Fibroblast of lung (primary cell): ENCODE results near the gene NTRK3. TPM values are rescaled to one million over a fixed set of nuclear protein-coding genes. Genes with fewer than 3 reads are reported as not detected.

Experiments used
- DNase-seq, 2 donors: peaks; one replicate each; pipeline versions ENCODE4 v3.0.0 to v3.0.0-alpha.2; 2010; ENCODE audit warnings: low read depth in 2 of 2
- H2AFZ ChIP-seq: 2 replicates; pipeline ENCODE4 v1.5.1; 2012; ENCODE audit warnings: low read length, control low read depth, inconsistent platforms
- H3K27ac ChIP-seq: 2 replicates; pipeline ENCODE4 v1.5.1; 2011; ENCODE audit warnings: low read length, control low read depth; ENCODE audit not compliant: insufficient read depth
- H3K27me3 ChIP-seq: 2 replicates; pipeline ENCODE4 v1.5.1; 2011; ENCODE audit warnings: mild to moderate bottlenecking, low read length; ENCODE audit not compliant: control insufficient read depth, insufficient read depth
- H3K36me3 ChIP-seq: 2 replicates; pipeline ENCODE4 v1.5.1; 2011; ENCODE audit warnings: low read length; ENCODE audit not compliant: control insufficient read depth, insufficient read depth
- H3K4me1 ChIP-seq: 2 replicates; pipeline ENCODE4 v1.5.1; 2011; ENCODE audit warnings: low read length; ENCODE audit not compliant: control insufficient read depth, insufficient read depth; ENCODE audit errors: extremely low read depth
- H3K4me2 ChIP-seq: 2 replicates; pipeline ENCODE4 v1.5.1; 2011; ENCODE audit warnings: low read length, control low read depth; ENCODE audit not compliant: insufficient read depth; ENCODE audit errors: extremely low read depth
- H3K4me3 ChIP-seq, 4 experiments: fragments of 200-600 bp in 1 of 4; sonication (generic) in 1 of 4; replicated peaks in 1 of 4; 2 replicates each; pipeline ENCODE4 v1.5.1; 2011 to 2016; ENCODE audit warnings: low read length in 4 of 4, low read depth in 3 of 4, mild to moderate bottlenecking in 3 of 4, control low read depth in 2 of 4, inconsistent platforms in 1 of 4, mixed read lengths in 1 of 4; ENCODE audit not compliant: insufficient read depth in 1 of 4; ENCODE audit errors: control extremely low read depth in 1 of 4
- H3K79me2 ChIP-seq: 2 replicates; pipeline ENCODE4 v1.5.1; 2012; ENCODE audit warnings: mild to moderate bottlenecking, low read length, inconsistent platforms; ENCODE audit not compliant: control insufficient read depth, insufficient read depth
- H3K9ac ChIP-seq: 2 replicates; pipeline ENCODE4 v1.5.1; 2011; ENCODE audit warnings: mild to moderate bottlenecking, low read length, control low read depth; ENCODE audit not compliant: insufficient read depth
- H3K9me3 ChIP-seq: 2 replicates; pipeline ENCODE4 v1.5.1; 2012; ENCODE audit warnings: low read depth, low read length; ENCODE audit not compliant: control insufficient read depth, insufficient read depth
- H4K20me1 ChIP-seq: 2 replicates; pipeline ENCODE4 v1.5.1; 2011; ENCODE audit warnings: low read length; ENCODE audit not compliant: control insufficient read depth, insufficient read depth; ENCODE audit errors: extremely low read depth
- EZH2 ChIP-seq: IDR thresholded peaks from 2 replicates; pipeline ENCODE4 v1.5.1; 2012; ENCODE audit warnings: low read length, control low read depth, mild to moderate bottlenecking; ENCODE audit errors: missing control alignments
- polyA plus RNA-seq, 2 donors: library from polyadenylated mRNA; depleted of rRNA in 1 of 2; stranded (reverse) in 1 of 2; unstranded in 1 of 2; fragments of >200 nt; gene quantifications; 2 replicates each; pipeline ENCODE4 v1.2.1, GENCODE V29; 2011 to 2012; ENCODE audit warnings: missing spikeins in 1 of 2
- total RNA-seq: library from RNA; depleted of rRNA; stranded (reverse); fragments of >200 nt; gene quantifications from 2 replicates; pipeline ENCODE4 v1.2.1, GENCODE V29; 2014
- TF ChIP-seq, protein P1 (sequence below), 2 donors: IDR thresholded peaks in 1 of 2; conservative IDR thresholded peaks in 1 of 2; 1 replicate in 1 of 2; 2 replicates in 1 of 2; pipeline ENCODE4 v1.5.1; 2011 to 2012; ENCODE audit warnings: low read length in 2 of 2, control low read depth in 1 of 2, inconsistent platforms in 1 of 2, low read depth in 1 of 2, mild to moderate bottlenecking in 1 of 2

The NTRK3 gene
- total and polyA plus RNA-seq, 2 donors (not counting 1 experiment from before 2014, with no cell fraction given) = 0.06 TPM; not detected in 1

DNA sequence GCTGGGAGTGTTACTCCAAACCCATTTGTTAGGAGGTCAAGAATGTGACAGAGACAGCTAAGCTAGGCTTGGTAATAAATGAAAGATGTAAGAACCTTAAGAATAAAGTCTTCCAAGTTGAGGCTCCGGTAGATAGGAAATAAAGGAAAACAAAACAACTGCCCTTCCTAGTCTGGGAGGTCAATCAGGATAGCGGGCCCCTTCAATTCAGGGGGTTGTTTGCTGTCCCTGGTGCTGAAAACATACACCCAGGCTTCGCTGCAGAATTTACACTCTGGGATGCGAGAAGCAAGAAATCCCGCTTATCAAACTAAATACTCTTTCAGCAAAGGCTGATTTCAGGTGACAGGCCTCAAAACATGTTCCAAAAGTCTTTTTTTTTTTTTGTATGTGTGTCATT is 393.4 kb downstream of the NTRK3 start:
- H3K9ac ChIP-seq = no peak overlapping the region
- H3K4me1 ChIP-seq = no peaks in the 10 kb centered on the region
- TF ChIP-seq EZH2 = no peak
- TF ChIP-seq, protein P1, sequence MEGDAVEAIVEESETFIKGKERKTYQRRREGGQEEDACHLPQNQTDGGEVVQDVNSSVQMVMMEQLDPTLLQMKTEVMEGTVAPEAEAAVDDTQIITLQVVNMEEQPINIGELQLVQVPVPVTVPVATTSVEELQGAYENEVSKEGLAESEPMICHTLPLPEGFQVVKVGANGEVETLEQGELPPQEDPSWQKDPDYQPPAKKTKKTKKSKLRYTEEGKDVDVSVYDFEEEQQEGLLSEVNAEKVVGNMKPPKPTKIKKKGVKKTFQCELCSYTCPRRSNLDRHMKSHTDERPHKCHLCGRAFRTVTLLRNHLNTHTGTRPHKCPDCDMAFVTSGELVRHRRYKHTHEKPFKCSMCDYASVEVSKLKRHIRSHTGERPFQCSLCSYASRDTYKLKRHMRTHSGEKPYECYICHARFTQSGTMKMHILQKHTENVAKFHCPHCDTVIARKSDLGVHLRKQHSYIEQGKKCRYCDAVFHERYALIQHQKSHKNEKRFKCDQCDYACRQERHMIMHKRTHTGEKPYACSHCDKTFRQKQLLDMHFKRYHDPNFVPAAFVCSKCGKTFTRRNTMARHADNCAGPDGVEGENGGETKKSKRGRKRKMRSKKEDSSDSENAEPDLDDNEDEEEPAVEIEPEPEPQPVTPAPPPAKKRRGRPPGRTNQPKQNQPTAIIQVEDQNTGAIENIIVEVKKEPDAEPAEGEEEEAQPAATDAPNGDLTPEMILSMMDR (conservative IDR thresholded peaks at IDR 0.05 in 1 of 2, IDR thresholded peaks at IDR 0.05 in 1 of 2; ENCODE audit: low read depth in 1 of 2, low read length in 2 of 2) = no peak
- no peaks in the 10 kb centered on the region for H3K27me3 ChIP-seq
- H3K9me3 ChIP-seq = no peaks in the 10 kb centered on the region
- H3K4me2 ChIP-seq = no peak overlapping the region
- H3K4me3 ChIP-seq = no peak overlapping the region
- no peaks in the 10 kb centered on the region for H4K20me1 ChIP-seq
- DNase-seq = peak in 1 of 2 donors; percentile 5
- no peak overlapping the region for H3K27ac ChIP-seq
- H2AFZ ChIP-seq = no peak overlapping the region
- H3K36me3 ChIP-seq = no peaks in the 10 kb centered on the region
- H3K79me2 ChIP-seq = no peaks in the 10 kb centered on the region

DNA sequence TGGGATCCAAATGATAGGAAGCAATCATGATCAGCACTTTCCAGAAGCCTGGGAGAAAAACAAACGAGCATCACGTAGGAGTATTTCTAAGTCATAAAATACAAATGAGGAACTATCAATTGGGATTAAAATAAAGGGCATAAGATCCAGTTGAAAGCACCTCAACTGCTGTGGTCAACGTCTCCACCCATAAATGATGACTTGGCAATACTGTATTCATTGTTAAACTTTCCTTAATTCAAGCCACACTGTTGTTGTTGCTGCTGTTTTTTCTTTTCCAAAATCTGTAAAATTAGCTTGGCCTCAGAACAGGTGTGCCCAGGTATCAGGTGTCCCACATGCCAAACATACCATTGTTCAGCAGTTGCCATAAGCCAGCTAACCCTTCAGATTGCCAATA is 395.8 kb downstream of the NTRK3 start:
- Histone ChIP-seq H3K79me2 (no peaks in the 10 kb centered on the region), H3K36me3 (no peaks in the 10 kb centered on the region), H3K27me3 (no peaks in the 10 kb centered on the region), H2AFZ (no peak overlapping the region), H3K4me1 (no peaks in the 10 kb centered on the region), H4K20me1 (no peaks in the 10 kb centered on the region), H3K4me3 (no peak overlapping the region), H3K9me3 (no peaks in the 10 kb centered on the region), H3K9ac (no peak overlapping the region), H3K4me2 (no peak overlapping the region), H3K27ac (no peak overlapping the region)
- DNase-seq = no peak
- no peak for TF ChIP-seq EZH2
- TF ChIP-seq, protein P1 (conservative IDR thresholded peaks at IDR 0.05 in 1 of 2, IDR thresholded peaks at IDR 0.05 in 1 of 2; ENCODE audit: low read depth in 1 of 2, low read length in 2 of 2) = no peak

DNA sequence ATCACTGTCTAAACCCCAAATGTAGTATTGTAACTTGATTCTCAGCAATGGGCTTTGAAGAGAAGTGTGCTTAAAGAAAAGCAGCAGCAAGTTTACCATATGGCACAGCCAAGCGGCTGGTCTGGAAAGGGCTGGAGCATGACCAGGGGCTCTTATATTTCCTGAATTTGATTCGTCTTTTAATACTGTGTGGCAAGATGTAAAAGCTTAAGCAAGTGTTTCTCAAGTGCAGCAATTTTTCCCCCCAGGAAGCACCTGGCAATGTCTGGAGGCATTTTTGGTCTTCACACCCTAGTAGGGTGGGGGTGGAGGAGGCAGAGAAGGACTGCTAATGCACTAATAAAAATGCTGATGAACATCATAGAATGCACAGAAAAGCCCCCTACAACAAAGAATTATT is 397.9 kb downstream of the NTRK3 start:
- H3K9ac ChIP-seq = no peak overlapping the region
- H3K4me1 ChIP-seq = no peaks in the 10 kb centered on the region
- no peaks in the 10 kb centered on the region for H4K20me1 ChIP-seq
- H3K4me2 ChIP-seq = no peak overlapping the region
- H3K79me2 ChIP-seq = no peaks in the 10 kb centered on the region
- no peaks in the 10 kb centered on the region for H3K27me3 ChIP-seq
- TF ChIP-seq, protein P1 (conservative IDR thresholded peaks at IDR 0.05 in 1 of 2, IDR thresholded peaks at IDR 0.05 in 1 of 2; ENCODE audit: low read depth in 1 of 2, low read length in 2 of 2) = no peak
- no peak for TF ChIP-seq EZH2
- no peak overlapping the region for H2AFZ ChIP-seq
- no peaks in the 10 kb centered on the region for H3K9me3 ChIP-seq
- no peak for DNase-seq
- no peak overlapping the region for H3K4me3 ChIP-seq
- no peak overlapping the region for H3K27ac ChIP-seq
- H3K36me3 ChIP-seq = no peaks in the 10 kb centered on the region
